ENCODE measurements around the gene NRAP. TPM values are rescaled to one million over a fixed set of nuclear protein-coding genes. Genes with fewer than 3 reads are reported as not detected.

Gene NRAP
- total and polyA plus RNA-seq, 10 of the 15 experiments (the other 5 are each of a cell fraction or from before 2014, with no cell fraction given) = not detected

DNA sequence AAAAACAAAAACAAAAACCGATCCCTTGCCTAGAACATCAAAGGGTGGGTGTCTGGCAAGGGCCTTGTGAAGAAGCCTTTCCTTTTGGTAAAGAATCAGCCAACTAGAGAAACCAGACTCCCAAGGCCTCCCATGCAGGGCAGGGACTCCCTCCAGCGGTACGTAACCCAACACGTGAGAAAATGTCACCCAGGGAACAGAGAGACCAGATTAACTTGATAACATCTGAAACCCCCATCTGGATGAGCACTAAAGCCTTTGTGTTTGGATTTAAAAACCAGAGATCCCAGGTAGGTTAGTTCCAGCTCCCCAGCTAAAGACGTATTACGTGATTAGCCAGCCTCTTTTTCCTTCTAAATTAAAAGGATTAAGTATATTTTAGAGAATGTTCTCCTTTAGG is 114.0 kb downstream of the NRAP start (continued):
- no peak for TF ChIP-seq CHD2 (IDR thresholded peaks at IDR 0.05; ENCODE audit: borderline replicate concordance, low read depth, low read length)
- TF ChIP-seq CHD4 (IDR thresholded peaks at IDR 0.05) = no peak
- TF ChIP-seq SMAD1 (IDR thresholded peaks at IDR 0.05; ENCODE audit: low read depth, partially characterized antibody) = no peak

DNA sequence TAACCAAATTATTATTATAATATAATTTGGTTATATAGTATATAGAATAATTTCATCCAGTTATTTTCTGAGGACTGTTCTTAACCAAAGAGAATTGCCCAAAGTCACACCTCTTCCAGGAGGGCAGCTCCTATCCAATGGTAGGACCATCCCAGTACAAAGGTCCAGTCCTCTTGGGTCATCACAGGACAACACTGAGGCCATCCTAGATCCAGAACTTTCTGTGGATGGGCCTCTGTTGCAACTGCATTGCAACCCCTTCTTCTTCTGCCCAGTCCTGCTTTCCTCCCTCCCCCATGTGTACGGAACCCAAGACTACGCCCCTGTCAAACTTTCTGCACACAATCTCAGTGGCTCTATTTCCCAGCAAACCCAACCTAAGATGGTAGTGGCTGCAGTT is 116.4 kb downstream of the NRAP start:
- Histone ChIP-seq H3K27me3 (replicated peaks in 1 of 2; ENCODE audit: control insufficient read depth in 2 of 2, insufficient read depth in 2 of 2, low read length in 1 of 2) (no peaks in the 10 kb centered on the region; a peak in 1 of 4 replicates), H3K79me2 (ENCODE audit: control insufficient read depth, insufficient read depth, low read length) (no peaks in the 10 kb centered on the region), H3K36me3 (ENCODE audit: control insufficient read depth in 2 of 2, insufficient read depth in 2 of 2, low read length in 1 of 2) (no peaks in the 10 kb centered on the region), H4K20me1 (ENCODE audit: control insufficient read depth, insufficient read depth) (no peaks in the 10 kb centered on the region), H3K4me2 (ENCODE audit: control insufficient read depth, insufficient read depth) (no peak overlapping the region), H3K4me1 (ENCODE audit: control insufficient read depth, insufficient read depth, low read length) (no peaks in the 10 kb centered on the region; the same call in 1 of the 2 replicates), H3K4me3 (no peak overlapping the region), H3K9ac (ENCODE audit: control insufficient read depth, insufficient read depth, low read length) (no peak overlapping the region), H3K9me3 (replicated peaks; ENCODE audit: control insufficient read depth, insufficient read depth, low read length) (no peaks in the 10 kb centered on the region; the same call in 2 of the 3 replicates), H2AFZ (ENCODE audit: control insufficient read depth, low read depth, low read length) (no peak overlapping the region), H3K27ac (ENCODE audit: control insufficient read depth, insufficient read depth) (no peak overlapping the region)
- no peak for TF ChIP-seq CREM (IDR thresholded peaks at IDR 0.05; ENCODE audit: low read depth)
- TF ChIP-seq, protein P1, sequence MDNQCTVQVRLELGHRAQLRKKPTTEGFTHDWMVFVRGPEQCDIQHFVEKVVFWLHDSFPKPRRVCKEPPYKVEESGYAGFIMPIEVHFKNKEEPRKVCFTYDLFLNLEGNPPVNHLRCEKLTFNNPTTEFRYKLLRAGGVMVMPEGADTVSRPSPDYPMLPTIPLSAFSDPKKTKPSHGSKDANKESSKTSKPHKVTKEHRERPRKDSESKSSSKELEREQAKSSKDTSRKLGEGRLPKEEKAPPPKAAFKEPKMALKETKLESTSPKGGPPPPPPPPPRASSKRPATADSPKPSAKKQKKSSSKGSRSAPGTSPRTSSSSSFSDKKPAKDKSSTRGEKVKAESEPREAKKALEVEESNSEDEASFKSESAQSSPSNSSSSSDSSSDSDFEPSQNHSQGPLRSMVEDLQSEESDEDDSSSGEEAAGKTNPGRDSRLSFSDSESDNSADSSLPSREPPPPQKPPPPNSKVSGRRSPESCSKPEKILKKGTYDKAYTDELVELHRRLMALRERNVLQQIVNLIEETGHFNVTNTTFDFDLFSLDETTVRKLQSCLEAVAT (IDR thresholded peaks at IDR 0.05) = no peak
- TF ChIP-seq ZNF207 (IDR thresholded peaks at IDR 0.05; ENCODE audit: borderline replicate concordance) = no peak
- no peak for TF ChIP-seq ZNF384 (IDR thresholded peaks at IDR 0.05; ENCODE audit: borderline replicate concordance, low read depth, low read length)
- TF ChIP-seq IKZF2 (IDR thresholded peaks at IDR 0.05) = no peak
- TF ChIP-seq, protein P2, sequence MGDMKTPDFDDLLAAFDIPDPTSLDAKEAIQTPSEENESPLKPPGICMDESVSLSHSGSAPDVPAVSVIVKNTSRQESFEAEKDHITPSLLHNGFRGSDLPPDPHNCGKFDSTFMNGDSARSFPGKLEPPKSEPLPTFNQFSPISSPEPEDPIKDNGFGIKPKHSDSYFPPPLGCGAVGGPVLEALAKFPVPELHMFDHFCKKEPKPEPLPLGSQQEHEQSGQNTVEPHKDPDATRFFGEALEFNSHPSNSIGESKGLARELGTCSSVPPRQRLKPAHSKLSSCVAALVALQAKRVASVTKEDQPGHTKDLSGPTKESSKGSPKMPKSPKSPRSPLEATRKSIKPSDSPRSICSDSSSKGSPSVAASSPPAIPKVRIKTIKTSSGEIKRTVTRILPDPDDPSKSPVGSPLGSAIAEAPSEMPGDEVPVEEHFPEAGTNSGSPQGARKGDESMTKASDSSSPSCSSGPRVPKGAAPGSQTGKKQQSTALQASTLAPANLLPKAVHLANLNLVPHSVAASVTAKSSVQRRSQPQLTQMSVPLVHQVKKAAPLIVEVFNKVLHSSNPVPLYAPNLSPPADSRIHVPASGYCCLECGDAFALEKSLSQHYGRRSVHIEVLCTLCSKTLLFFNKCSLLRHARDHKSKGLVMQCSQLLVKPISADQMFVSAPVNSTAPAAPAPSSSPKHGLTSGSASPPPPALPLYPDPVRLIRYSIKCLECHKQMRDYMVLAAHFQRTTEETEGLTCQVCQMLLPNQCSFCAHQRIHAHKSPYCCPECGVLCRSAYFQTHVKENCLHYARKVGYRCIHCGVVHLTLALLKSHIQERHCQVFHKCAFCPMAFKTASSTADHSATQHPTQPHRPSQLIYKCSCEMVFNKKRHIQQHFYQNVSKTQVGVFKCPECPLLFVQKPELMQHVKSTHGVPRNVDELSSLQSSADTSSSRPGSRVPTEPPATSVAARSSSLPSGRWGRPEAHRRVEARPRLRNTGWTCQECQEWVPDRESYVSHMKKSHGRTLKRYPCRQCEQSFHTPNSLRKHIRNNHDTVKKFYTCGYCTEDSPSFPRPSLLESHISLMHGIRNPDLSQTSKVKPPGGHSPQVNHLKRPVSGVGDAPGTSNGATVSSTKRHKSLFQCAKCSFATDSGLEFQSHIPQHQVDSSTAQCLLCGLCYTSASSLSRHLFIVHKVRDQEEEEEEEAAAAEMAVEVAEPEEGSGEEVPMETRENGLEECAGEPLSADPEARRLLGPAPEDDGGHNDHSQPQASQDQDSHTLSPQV (IDR thresholded peaks at IDR 0.05) = no peak
- TF ChIP-seq KDM1A (IDR thresholded peaks at IDR 0.05; ENCODE audit: borderline replicate concordance) = no peak
- TF ChIP-seq, protein P3, sequence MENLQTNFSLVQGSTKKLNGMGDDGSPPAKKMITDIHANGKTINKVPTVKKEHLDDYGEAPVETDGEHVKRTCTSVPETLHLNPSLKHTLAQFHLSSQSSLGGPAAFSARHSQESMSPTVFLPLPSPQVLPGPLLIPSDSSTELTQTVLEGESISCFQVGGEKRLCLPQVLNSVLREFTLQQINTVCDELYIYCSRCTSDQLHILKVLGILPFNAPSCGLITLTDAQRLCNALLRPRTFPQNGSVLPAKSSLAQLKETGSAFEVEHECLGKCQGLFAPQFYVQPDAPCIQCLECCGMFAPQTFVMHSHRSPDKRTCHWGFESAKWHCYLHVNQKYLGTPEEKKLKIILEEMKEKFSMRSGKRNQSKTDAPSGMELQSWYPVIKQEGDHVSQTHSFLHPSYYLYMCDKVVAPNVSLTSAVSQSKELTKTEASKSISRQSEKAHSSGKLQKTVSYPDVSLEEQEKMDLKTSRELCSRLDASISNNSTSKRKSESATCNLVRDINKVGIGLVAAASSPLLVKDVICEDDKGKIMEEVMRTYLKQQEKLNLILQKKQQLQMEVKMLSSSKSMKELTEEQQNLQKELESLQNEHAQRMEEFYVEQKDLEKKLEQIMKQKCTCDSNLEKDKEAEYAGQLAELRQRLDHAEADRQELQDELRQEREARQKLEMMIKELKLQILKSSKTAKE (IDR thresholded peaks at IDR 0.05; ENCODE audit: low read depth, poor library complexity, severe bottlenecking) = no peak
- no peak for TF ChIP-seq ZNF622 (IDR thresholded peaks at IDR 0.05)
- no peak for TF ChIP-seq NBN (IDR thresholded peaks at IDR 0.05)
- no peak for TF ChIP-seq MTA3 (IDR thresholded peaks at IDR 0.05; ENCODE audit: borderline replicate concordance, low read length)
- ATAC-seq = no peak
- WGBS (ENCODE audit: insufficient coverage, insufficient replicate concordance, low lambda C conversion rate, missing lambda C conversion rate) = 70% methylated on average over 2 of the region's 2 CpGs
- RAD21 ChIA-PET (ENCODE audit: unreplicated experiment) = no interaction called here
- CTCF ChIA-PET = interaction anchor here (0.5 to 2.1 kb wide), 3 partner anchors 16 to 563 kb away, joined by 3 to 7 read pairs (median 3); no protein-coding TSS in a partner anchor
- POLR2A ChIA-PET = no interaction called here
- SMC1A ChIA-PET (ENCODE audit: uncharacterized antibody, unreplicated experiment) = interaction anchor here (0.6 kb wide), 1 partner anchor 867 kb away, joined by 3 read pairs; no protein-coding TSS in a partner anchor
- no peak for DNase-seq (ENCODE audit: low read depth, low spot score)
- FAIRE-seq = no peak
- no TSS peak for BruUV-seq (replicated peaks)
- in situ Hi-C loops (cut with MboI) (no loop called here), intact Hi-C loops (cut with micrococcal nuclease; ENCODE audit: unreplicated experiment) (no loop called here)

All from GM12878 (cell line).